Endothelial cell of umbilical vein (primary cell): Measurements from ENCODE around the gene PGBD5. TPM values are rescaled to one million over a fixed set of nuclear protein-coding genes. Genes with fewer than 3 reads are reported as not detected.

Source experiments
- BruUV-seq: library from RNA; stranded (reverse); fragments of 400-500 nt; replicated peaks from 2 replicates; lab custom pipeline; 2021; lab: Mats Ljungman, UMichigan
- CTCF ChIA-PET: fragments of 300-600, 350-600 bp; sonication (Branson Sonifier 250); formaldehyde crosslinking; loops from one replicate; lab custom pipeline; 2021; ENCODE audit warnings: antibody characterized with exemption, inconsistent platforms; lab: Charles Lee
- POLR2A ChIA-PET: fragments of 300-600, 350-600 bp; sonication (Branson Sonifier 250); formaldehyde crosslinking; loops from one replicate; lab custom pipeline; 2021; ENCODE audit warnings: antibody characterized with exemption, inconsistent platforms; lab: Charles Lee
- DNase-seq: peaks from one replicate; pipeline ENCODE4 v3.0.0-alpha.2; 2011; ENCODE audit warnings: low read depth, low spot score
- FAIRE-seq: peaks from 2 replicates; lab custom pipeline; 2011; peaks lifted over from hg19 to GRCh38; lab: Jason Lieb, UNC
- H2AFZ ChIP-seq: 2 replicates; pipeline ENCODE4 v1.6.0; 2012; ENCODE audit warnings: low read depth, low read length, control low read depth, inconsistent platforms
- H3K27ac ChIP-seq: 2 replicates; pipeline ENCODE4 v1.5.1; 2011; ENCODE audit warnings: low read depth, mild to moderate bottlenecking, control low read depth, low read length, moderate library complexity; ENCODE audit not compliant: insufficient read depth
- H3K27me3 ChIP-seq, 2 experiments: 2 replicates each; pipeline versions ENCODE4 v1.6.0 to v1.6.1; 2011; ENCODE audit warnings: low read length in 2 of 2, mixed read lengths in 1 of 2; ENCODE audit not compliant: control insufficient read depth in 2 of 2, insufficient read depth in 2 of 2
- H3K36me3 ChIP-seq, 2 experiments: 2 replicates in 1 of 2; 3 replicates in 1 of 2; pipeline ENCODE4 v1.5.1; 2011; ENCODE audit warnings: low read length in 2 of 2, mild to moderate bottlenecking in 1 of 2, moderate library complexity in 1 of 2; ENCODE audit not compliant: control insufficient read depth in 2 of 2, insufficient read depth in 2 of 2; ENCODE audit errors: extremely low read depth in 1 of 2
- H3K4me1 ChIP-seq: 3 replicates; pipeline ENCODE4 v1.5.1; 2011; ENCODE audit warnings: mild to moderate bottlenecking, low read length; ENCODE audit not compliant: control insufficient read depth, insufficient read depth; ENCODE audit errors: extremely low read depth
- H3K4me2 ChIP-seq: 2 replicates; pipeline ENCODE4 v1.6.1; 2011; ENCODE audit warnings: low read length, control low read depth, mixed read lengths; ENCODE audit not compliant: insufficient read depth
- H3K4me3 ChIP-seq, 3 experiments: fragments of 200-600 bp in 1 of 3; sonication (generic), shearing (Covaris generic) in 1 of 3; replicated peaks in 1 of 3; 2 replicates each; pipeline ENCODE4 v1.5.1; 2011 to 2016; ENCODE audit warnings: control low read depth in 3 of 3, low read length in 3 of 3, mild to moderate bottlenecking in 2 of 3, inconsistent platforms in 1 of 3, low read depth in 1 of 3, moderate library complexity in 1 of 3; ENCODE audit not compliant: insufficient read depth in 1 of 3
- H3K79me2 ChIP-seq: 2 replicates; pipeline ENCODE4 v1.6.0; 2012; ENCODE audit warnings: low read length, inconsistent platforms; ENCODE audit not compliant: control insufficient read depth, insufficient read depth
- H3K9ac ChIP-seq: replicated peaks from 2 replicates; pipeline ENCODE3; 2011; ENCODE audit warnings: low read length, control low read depth; ENCODE audit not compliant: insufficient read depth; ENCODE audit errors: extremely low read depth
- H3K9me1 ChIP-seq: replicated peaks from 3 replicates; pipeline ENCODE4 v1.6.0; 2011; ENCODE audit warnings: mild to moderate bottlenecking, low read length; ENCODE audit not compliant: control insufficient read depth, insufficient read depth; ENCODE audit errors: extremely low read depth
- H3K9me3 ChIP-seq: replicated peaks from 2 replicates; pipeline ENCODE4 v1.5.1; 2012; ENCODE audit warnings: low read length, inconsistent platforms; ENCODE audit not compliant: control insufficient read depth, insufficient read depth
- H4K20me1 ChIP-seq: replicated peaks from 2 replicates; pipeline ENCODE3; 2011; ENCODE audit warnings: mild to moderate bottlenecking, low read length; ENCODE audit not compliant: control insufficient read depth, insufficient read depth; ENCODE audit errors: extremely low read depth
- CTCF ChIP-seq, 2 donors: IDR thresholded peaks; 1 replicate in 1 of 2; 2 replicates in 1 of 2; pipeline ENCODE4 v1.5.1; 2011; ENCODE audit warnings: low read length in 2 of 2, mild to moderate bottlenecking in 2 of 2, moderate library complexity in 2 of 2, control low read depth in 1 of 2, inconsistent platforms in 1 of 2, low read depth in 1 of 2; ENCODE audit not compliant: insufficient read depth in 1 of 2; ENCODE audit errors: extremely low read depth in 1 of 2
- FOS ChIP-seq: IDR thresholded peaks from 2 replicates; pipeline ENCODE4 v1.6.1; 2011; ENCODE audit warnings: mild to moderate bottlenecking, low read length, moderate library complexity, borderline replicate concordance; ENCODE audit not compliant: insufficient read depth
- GATA2 ChIP-seq: IDR thresholded peaks from 2 replicates; pipeline ENCODE4 v1.7.0; 2011; ENCODE audit warnings: low read depth, mild to moderate bottlenecking, moderate library complexity, mixed read lengths, low read length; ENCODE audit not compliant: insufficient read length, insufficient read depth
- JUN ChIP-seq: IDR thresholded peaks from 2 replicates; pipeline ENCODE4 v1.6.1; 2011; ENCODE audit warnings: borderline replicate concordance, low read depth; ENCODE audit not compliant: insufficient read length, insufficient read depth
- POLR2AphosphoS5 ChIP-seq: IDR thresholded peaks from 2 replicates; pipeline ENCODE4 v1.6.1; 2012; ENCODE audit warnings: low read depth, mild to moderate bottlenecking, control low read depth, low read length, moderate library complexity; ENCODE audit not compliant: insufficient read depth
- dilution Hi-C: fragments of 300-500 bp; cut with MboI; formaldehyde crosslinking; loops from one replicate; pipeline ENCODE4 v1.15.0; 2019; ENCODE audit warnings: low sequenced_read_pairs; ENCODE audit not compliant: extremely low pct_ligation_motif_present
- intact Hi-C: fragments of 100-400 bp; cut with micrococcal nuclease; formaldehyde crosslinking; loops from one replicate; pipeline ENCODE4 v1.10.0; 2022
- polyA plus RNA-seq, 4 experiments: library from polyadenylated mRNA; depleted of rRNA in 3 of 4; stranded (reverse) in 3 of 4; unstranded in 1 of 4; fragments of >200 nt; gene quantifications; 2 replicates each; pipeline versions ENCODE4 v1.2.1 to v1.2.3, GENCODE V29; 2011 to 2012; ENCODE audit warnings: missing spikeins in 1 of 4
- total RNA-seq: library from RNA; stranded (reverse); gene quantifications from 2 replicates; pipeline ENCODE4 v1.2.3, GENCODE V29; 2021

The PGBD5 gene
- total and polyA plus RNA-seq, 2 donors (not counting 3 experiments of a cell fraction or from before 2014, with no cell fraction given): 0.03 TPM; not detected in 1

- Histone ChIP-seq H3K4me3 (no peak overlapping the region), H3K27ac (no peak overlapping the region), H3K4me1 (peaks cover 8% of the 10 kb centered on the region), H3K9me3 (no peaks in the 10 kb centered on the region), H3K9ac (no peak overlapping the region), H2AFZ (no peak overlapping the region), H4K20me1 (no peaks in the 10 kb centered on the region), H3K27me3 (peaks cover 0 to under 1% of the 10 kb centered on the region in 2 experiments), H3K4me2 (no peak overlapping the region), H3K36me3 (no peaks in the 10 kb centered on the region), H3K9me1 (no peaks in the 10 kb centered on the region), H3K79me2 (no peaks in the 10 kb centered on the region)
- dilution Hi-C loops: no loop called here
- intact Hi-C loops: no loop called here
- BruUV-seq: no TSS peak
- no peak for TF ChIP-seq GATA2
- peak; percentile 60 for TF ChIP-seq FOS
- TF ChIP-seq POLR2AphosphoS5: peak; percentile 36
- no peak for TF ChIP-seq CTCF (IDR thresholded peaks at IDR 0.05; ENCODE audit: extremely low read depth in 1 of 2, insufficient read depth in 1 of 2, low read depth in 1 of 2, low read length in 2 of 2)
- TF ChIP-seq JUN: peak; percentile 26
- FAIRE-seq: peak; percentile 88
- ChIA-PET CTCF (interaction anchor here (1.4 to 5.2 kb wide), 3 partner anchors 592 to 749 kb away, joined by 5 to 51 read pairs (median 9); partner anchors contain the start of gene ABCB10), POLR2A (no interaction called here)
- peak; percentile 93 for DNase-seq
Observed at GRCh38 chr1:230308039-230308438, 118.1 kb downstream of the PGBD5 start.
